ENCODE measurements around the gene TREM1. TPM values are rescaled to one million over a fixed set of nuclear protein-coding genes. Genes with fewer than 3 reads are reported as not detected.

The TREM1 gene
- total and polyA plus RNA-seq, 2 donors (not counting 3 experiments of a cell fraction or from before 2014, with no cell fraction given), result not detected

DNA sequence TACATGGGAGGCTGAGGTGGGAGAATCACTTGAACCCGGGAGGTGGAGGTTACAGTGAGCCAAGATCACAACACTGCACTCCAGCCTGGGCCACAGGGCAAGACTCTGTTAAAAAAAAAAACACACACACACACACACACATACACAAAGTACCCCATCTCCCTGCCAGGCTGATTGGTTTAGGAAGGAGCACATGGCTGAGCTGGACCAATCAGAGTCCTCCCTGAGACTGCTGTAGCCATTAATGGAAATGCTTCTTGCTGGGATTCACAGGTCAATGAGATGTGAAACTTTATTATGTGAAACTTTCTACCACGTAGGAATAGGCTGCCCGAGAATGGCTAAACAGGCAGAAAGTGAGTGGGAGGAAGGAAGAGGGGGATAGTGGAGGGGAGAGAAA is 2.9 kb downstream of the TREM1 start:
- H3K4me2 ChIP-seq (ENCODE audit: insufficient read depth, low read length), result no peak overlapping the region
- no peak overlapping the region for H2AFZ ChIP-seq (ENCODE audit: low read depth, low read length)
- no peaks in the 10 kb centered on the region for H4K20me1 ChIP-seq (replicated peaks; ENCODE audit: control insufficient read depth, extremely low read depth, insufficient read depth, low read length)
- no peak for TF ChIP-seq EZH2 (IDR thresholded peaks at IDR 0.05; ENCODE audit: borderline replicate concordance, low read depth, low read length, severe bottlenecking)
- TF ChIP-seq POLR2A (IDR thresholded peaks at IDR 0.05; ENCODE audit: low read depth, low read length), result no peak
- H3K4me3 ChIP-seq (replicated peaks in 1 of 3; ENCODE audit: insufficient read depth in 1 of 3, low read depth in 1 of 3, low read length in 3 of 3), result no peak overlapping the region
- dilution Hi-C loops (cut with MboI; ENCODE audit: extremely low pct_ligation_motif_present, low sequenced_read_pairs) (no loop called here), intact Hi-C loops (cut with micrococcal nuclease) (no loop called here)
- H3K27me3 ChIP-seq (ENCODE audit: control insufficient read depth in 2 of 2, insufficient read depth in 2 of 2, low read length in 2 of 2), result peaks cover 2 to 4% of the 10 kb centered on the region in 2 experiments
- H3K36me3 ChIP-seq (ENCODE audit: control insufficient read depth in 2 of 2, extremely low read depth in 1 of 2, insufficient read depth in 2 of 2, low read length in 2 of 2), result no peaks in the 10 kb centered on the region
- H3K27ac ChIP-seq (ENCODE audit: insufficient read depth, low read depth, low read length), result no peak overlapping the region
- no peaks in the 10 kb centered on the region for H3K79me2 ChIP-seq (ENCODE audit: control insufficient read depth, insufficient read depth, low read length)
- no peaks in the 10 kb centered on the region for H3K4me1 ChIP-seq (ENCODE audit: control insufficient read depth, extremely low read depth, insufficient read depth, low read length)
- DNase-seq (ENCODE audit: low read depth, low spot score), result no peak
- H3K9ac ChIP-seq (replicated peaks; ENCODE audit: extremely low read depth, insufficient read depth, low read length), result no peak overlapping the region
- FAIRE-seq, result no peak
- no peaks in the 10 kb centered on the region for H3K9me1 ChIP-seq (replicated peaks; ENCODE audit: control insufficient read depth, extremely low read depth, insufficient read depth, low read length)
- ChIA-PET POLR2A (no interaction called here), CTCF (no interaction called here)
- H3K9me3 ChIP-seq (replicated peaks; ENCODE audit: control insufficient read depth, insufficient read depth, low read length), result no peaks in the 10 kb centered on the region
- BruUV-seq (replicated peaks), result no TSS peak

DNA sequence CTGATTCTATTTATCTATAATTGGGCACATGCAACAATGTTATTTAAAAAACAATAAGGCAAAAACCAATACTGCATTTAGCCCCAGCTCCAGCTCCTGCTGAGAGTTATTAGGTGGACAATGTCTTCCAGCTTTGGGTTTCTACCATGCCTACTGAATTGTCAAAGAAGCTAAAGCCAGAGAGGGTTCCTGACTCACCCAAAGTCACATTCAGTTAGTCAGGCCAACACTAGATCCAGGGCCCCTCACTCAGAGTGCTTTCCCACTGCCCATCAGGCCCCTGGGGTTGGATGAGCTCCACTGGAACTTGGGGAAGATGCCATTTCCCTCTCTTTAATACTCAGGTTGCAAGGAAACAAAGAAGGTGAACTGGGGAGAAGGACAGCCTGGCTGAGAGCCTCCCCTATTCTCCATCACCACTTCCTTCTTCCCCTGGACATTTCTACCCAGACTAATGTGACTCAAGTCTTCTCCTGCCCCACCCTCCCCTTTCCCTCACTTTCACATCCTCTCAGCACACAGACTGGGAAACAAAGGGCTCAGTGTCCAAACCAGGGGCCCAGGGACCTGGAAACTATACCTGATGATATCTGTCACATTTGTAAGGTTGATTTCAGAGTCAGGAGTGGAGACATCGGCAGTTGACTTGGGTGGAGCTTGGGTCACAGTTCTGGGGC is 6.0 kb downstream of the TREM1 start:
- Histone ChIP-seq H4K20me1 (replicated peaks; ENCODE audit: control insufficient read depth, extremely low read depth, insufficient read depth, low read length) (no peaks in the 10 kb centered on the region), H3K9me3 (replicated peaks; ENCODE audit: control insufficient read depth, insufficient read depth, low read length) (no peaks in the 10 kb centered on the region), H3K9ac (replicated peaks; ENCODE audit: extremely low read depth, insufficient read depth, low read length) (no peak overlapping the region), H3K79me2 (ENCODE audit: control insufficient read depth, insufficient read depth, low read length) (no peaks in the 10 kb centered on the region), H3K27me3 (ENCODE audit: control insufficient read depth in 2 of 2, insufficient read depth in 2 of 2, low read length in 2 of 2) (peaks cover 0 to 2% of the 10 kb centered on the region in 2 experiments), H3K9me1 (replicated peaks; ENCODE audit: control insufficient read depth, extremely low read depth, insufficient read depth, low read length) (no peaks in the 10 kb centered on the region), H2AFZ (ENCODE audit: low read depth, low read length) (no peak overlapping the region), H3K4me1 (ENCODE audit: control insufficient read depth, extremely low read depth, insufficient read depth, low read length) (no peaks in the 10 kb centered on the region), H3K36me3 (ENCODE audit: control insufficient read depth in 2 of 2, extremely low read depth in 1 of 2, insufficient read depth in 2 of 2, low read length in 2 of 2) (no peaks in the 10 kb centered on the region), H3K4me3 (replicated peaks in 1 of 3; ENCODE audit: insufficient read depth in 1 of 3, low read depth in 1 of 3, low read length in 3 of 3) (no peak overlapping the region), H3K27ac (ENCODE audit: insufficient read depth, low read depth, low read length) (no peak overlapping the region), H3K4me2 (ENCODE audit: insufficient read depth, low read length) (no peak overlapping the region)
- TF ChIP-seq GATA2 (IDR thresholded peaks at IDR 0.05; ENCODE audit: insufficient read depth, insufficient read length, low read depth, low read length) (no peak), MYC (IDR thresholded peaks at IDR 0.05; ENCODE audit: low read depth, low read length) (no peak), EZH2 (IDR thresholded peaks at IDR 0.05; ENCODE audit: borderline replicate concordance, low read depth, low read length, severe bottlenecking) (no peak), POLR2A (IDR thresholded peaks at IDR 0.05; ENCODE audit: low read depth, low read length) (no peak), JUN (IDR thresholded peaks at IDR 0.05; ENCODE audit: borderline replicate concordance, insufficient read depth, insufficient read length, low read depth) (no peak), FOS (IDR thresholded peaks at IDR 0.05; ENCODE audit: borderline replicate concordance, insufficient read depth, low read length) (no peak), CTCF (IDR thresholded peaks at IDR 0.05; ENCODE audit: extremely low read depth in 1 of 2, insufficient read depth in 1 of 2, low read depth in 1 of 2, low read length in 2 of 2) (no peak), POLR2AphosphoS5 (IDR thresholded peaks at IDR 0.05; ENCODE audit: insufficient read depth, low read depth, low read length) (no peak)
- TF ChIP-seq, protein P1, sequence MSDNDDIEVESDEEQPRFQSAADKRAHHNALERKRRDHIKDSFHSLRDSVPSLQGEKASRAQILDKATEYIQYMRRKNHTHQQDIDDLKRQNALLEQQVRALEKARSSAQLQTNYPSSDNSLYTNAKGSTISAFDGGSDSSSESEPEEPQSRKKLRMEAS (IDR thresholded peaks at IDR 0.05; ENCODE audit: insufficient read depth, insufficient read length), result no peak
- dilution Hi-C loops (cut with MboI; ENCODE audit: extremely low pct_ligation_motif_present, low sequenced_read_pairs), result no loop called here
- intact Hi-C loops (cut with micrococcal nuclease), result no loop called here
- POLR2A ChIA-PET, result no interaction called here
- CTCF ChIA-PET, result interaction anchor here (0.6 kb wide), 1 partner anchor 17 kb away, joined by 5 read pairs; no protein-coding TSS in a partner anchor
- no peak for DNase-seq (ENCODE audit: low read depth, low spot score)
- FAIRE-seq, result no peak
- no TSS peak for BruUV-seq (replicated peaks)

Measured in endothelial cell of umbilical vein (primary cell).